Activated CD4-positive, alpha-beta T cell treated with anti-CD3 and anti-CD28 coated beads, Interleukin-2, amount 10 ng/mL, durations not matched to agents 7 days and 5 days (primary cell): ENCODE measurements around the gene SYTL4. TPM values are rescaled to one million over a fixed set of nuclear protein-coding genes. Genes with fewer than 3 reads are reported as not detected.

Experiments
- CTCF ChIA-PET: fragments of 350-600 bp; sonication (Branson Sonifier 250); formaldehyde crosslinking; loops from one replicate; lab custom pipeline; 2021; ENCODE audit warnings: antibody characterized with exemption; lab: Charles Lee
- POLR2A ChIA-PET: fragments of 350-600 bp; sonication (Branson Sonifier 250); formaldehyde crosslinking; loops from one replicate; lab custom pipeline; 2021; ENCODE audit warnings: antibody characterized with exemption; lab: Charles Lee
- DNase-seq: peaks from one replicate; pipeline ENCODE4 v3.0.0-alpha.2; 2020
- H3K27ac Mint-ChIP-seq: one replicate; pipeline ENCODE4 v1.8.0; 2021; ENCODE audit warnings: mild to moderate bottlenecking, moderate library complexity, mixed read lengths
- H3K27me3 Mint-ChIP-seq: one replicate; pipeline ENCODE4 v1.8.0; 2021; ENCODE audit warnings: mixed read lengths
- H3K36me3 Mint-ChIP-seq: one replicate; pipeline ENCODE4 v1.8.0; 2021; ENCODE audit warnings: low read depth, mixed read lengths
- H3K4me1 Mint-ChIP-seq: one replicate; pipeline ENCODE4 v1.8.0; 2021; ENCODE audit warnings: mixed read lengths
- H3K4me3 Mint-ChIP-seq: one replicate; pipeline ENCODE4 v1.8.0; 2021; ENCODE audit warnings: mild to moderate bottlenecking, moderate library complexity, mixed read lengths
- H3K9me3 Mint-ChIP-seq: one replicate; pipeline ENCODE4 v1.8.0; 2021; ENCODE audit warnings: mixed read lengths
- total RNA-seq, 2 experiments: library from RNA; stranded (reverse); gene quantifications; one replicate each; pipeline ENCODE4 v1.2.3, GENCODE V29; 2021

Gene SYTL4
- total RNA-seq, 2 experiments from 2014 or later = not detected

DNA sequence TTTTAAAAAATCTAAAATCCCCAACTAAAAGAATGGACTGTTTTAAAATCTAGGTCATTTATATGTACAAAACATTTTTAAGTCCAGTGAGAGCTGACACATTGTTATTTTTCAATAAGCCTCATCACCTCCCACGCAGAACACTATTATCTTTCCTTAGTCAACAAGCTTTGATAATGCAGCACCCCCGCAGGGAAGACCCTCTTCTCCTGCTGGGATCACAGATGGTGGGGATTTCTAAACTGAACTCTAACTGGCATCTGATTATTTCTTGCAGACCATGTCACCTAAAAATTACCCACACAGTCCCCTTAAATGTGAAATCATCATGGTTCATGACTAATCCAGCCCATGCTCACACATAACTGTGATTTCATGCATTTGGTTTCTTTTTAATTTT is 11.6 kb downstream of the SYTL4 start:
- H3K36me3 Mint-ChIP-seq = no peaks in the 10 kb centered on the region
- DNase-seq = no peak
- POLR2A ChIA-PET = no interaction called here
- H3K27ac Mint-ChIP-seq = no peak overlapping the region
- H3K27me3 Mint-ChIP-seq = no peaks in the 10 kb centered on the region
- no peaks in the 10 kb centered on the region for H3K4me1 Mint-ChIP-seq
- no peak overlapping the region for H3K4me3 Mint-ChIP-seq
- CTCF ChIA-PET = no interaction called here
- no peaks in the 10 kb centered on the region for H3K9me3 Mint-ChIP-seq

DNA sequence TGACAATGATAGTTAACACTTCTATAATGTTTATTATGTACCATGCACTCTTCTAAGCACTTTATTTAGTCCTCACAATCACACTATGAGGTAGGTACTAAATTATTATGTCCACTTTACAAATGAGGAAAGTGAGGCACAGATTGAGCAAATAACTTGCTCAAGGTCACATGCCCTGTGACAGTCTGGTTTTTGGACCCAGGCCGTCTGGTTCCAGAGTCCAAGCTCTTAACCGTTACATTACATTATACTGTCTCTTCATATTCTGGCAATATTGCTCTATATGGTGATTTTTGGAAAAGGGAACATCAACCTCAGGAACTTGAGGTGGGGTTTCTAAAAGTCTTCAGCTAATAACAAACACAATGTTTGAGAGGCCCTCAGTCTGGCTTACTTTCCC is 12.8 kb downstream of the SYTL4 start:
- Mint-ChIP-seq H3K4me1 (no peaks in the 10 kb centered on the region), H3K27ac (no peak overlapping the region), H3K4me3 (no peak overlapping the region), H3K9me3 (no peaks in the 10 kb centered on the region), H3K36me3 (no peaks in the 10 kb centered on the region), H3K27me3 (no peaks in the 10 kb centered on the region)
- DNase-seq = no peak
- ChIA-PET POLR2A (no interaction called here), CTCF (no interaction called here)

DNA sequence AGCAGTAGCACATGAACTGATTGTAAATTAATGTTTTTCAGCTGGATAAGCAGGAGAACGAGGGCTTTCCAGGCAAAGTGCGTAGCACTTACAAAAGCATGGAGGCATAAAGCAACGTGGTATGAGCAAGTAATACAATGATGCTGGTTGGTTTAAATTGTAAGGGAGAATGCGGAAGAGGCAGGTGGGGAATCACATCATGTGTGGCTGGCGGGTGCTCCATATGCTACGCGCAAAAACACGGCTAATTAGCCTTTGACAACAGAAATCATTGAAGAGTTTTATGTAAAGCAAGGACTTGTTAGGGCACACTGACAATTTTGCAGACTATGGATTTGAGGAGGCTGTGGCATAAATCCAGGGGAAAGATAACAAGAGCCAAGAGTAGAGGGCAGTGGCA is 14.6 kb downstream of the SYTL4 start:
- no peaks in the 10 kb centered on the region for H3K36me3 Mint-ChIP-seq
- ChIA-PET CTCF (interaction anchor here (0.9 kb wide), 1 partner anchor 8 kb away, joined by 3 read pairs; no protein-coding TSS in a partner anchor), POLR2A (no interaction called here)
- DNase-seq = no peak
- no peaks in the 10 kb centered on the region for H3K9me3 Mint-ChIP-seq
- H3K4me3 Mint-ChIP-seq = no peak overlapping the region
- no peaks in the 10 kb centered on the region for H3K4me1 Mint-ChIP-seq
- H3K27me3 Mint-ChIP-seq = no peaks in the 10 kb centered on the region
- no peak overlapping the region for H3K27ac Mint-ChIP-seq

DNA sequence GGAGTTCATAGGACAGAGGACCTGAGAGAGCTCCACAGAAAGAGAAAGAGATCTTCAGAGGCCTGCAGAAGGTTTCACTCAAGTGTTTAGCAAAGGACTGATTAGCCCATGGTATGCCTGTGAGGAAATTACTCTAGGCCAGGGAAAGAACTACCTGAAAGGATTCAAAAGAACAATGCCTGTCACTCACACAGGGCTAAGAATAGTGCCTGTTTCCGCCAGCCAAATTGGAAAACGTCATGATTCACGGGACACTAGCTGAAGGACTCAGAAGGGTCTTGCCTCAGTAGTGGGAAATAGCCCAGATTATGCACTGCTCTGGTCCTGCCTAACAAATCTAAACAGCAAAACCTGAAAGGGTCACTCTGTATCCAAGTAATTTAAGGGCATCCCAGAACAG is 21.1 kb downstream of the SYTL4 start:
- Mint-ChIP-seq H3K9me3 (no peaks in the 10 kb centered on the region), H3K27me3 (peaks cover 9% of the 10 kb centered on the region), H3K36me3 (no peaks in the 10 kb centered on the region), H3K4me1 (no peaks in the 10 kb centered on the region), H3K27ac (no peak overlapping the region), H3K4me3 (no peak overlapping the region)
- CTCF ChIA-PET = no interaction called here
- POLR2A ChIA-PET = no interaction called here
- DNase-seq = no peak

DNA sequence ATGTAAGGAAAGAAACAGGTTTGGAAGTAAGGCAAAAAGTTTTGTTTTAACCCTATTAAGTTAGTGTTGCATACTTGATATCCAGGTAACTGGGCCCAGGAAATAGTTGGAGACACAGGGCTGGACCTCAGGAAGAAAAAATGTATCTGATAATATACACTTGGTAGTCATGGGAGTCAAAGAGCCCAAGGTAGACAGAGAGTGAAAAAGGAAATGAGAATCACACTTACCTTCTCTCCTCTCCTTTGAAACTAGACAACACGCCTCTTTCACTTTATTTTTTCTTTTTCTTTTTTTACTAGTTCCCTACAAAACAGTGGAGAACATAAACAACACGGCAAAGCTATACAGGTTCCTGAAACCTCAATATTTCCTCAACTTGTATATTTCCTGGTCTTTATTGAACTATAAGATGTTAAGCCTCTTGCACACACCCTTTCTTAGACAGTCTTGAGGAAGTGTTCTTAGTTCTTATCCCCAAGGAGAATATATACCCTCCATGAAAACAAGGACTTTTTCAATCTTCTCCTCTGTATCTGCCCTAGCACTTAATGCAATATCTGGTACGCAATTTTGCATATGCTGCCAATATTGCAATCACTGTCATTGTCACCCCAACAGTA is 27.2 kb downstream of the SYTL4 start:
- Mint-ChIP-seq H3K27ac (no peak overlapping the region), H3K4me1 (no peaks in the 10 kb centered on the region), H3K36me3 (no peaks in the 10 kb centered on the region), H3K4me3 (no peak overlapping the region), H3K27me3 (peaks cover 17% of the 10 kb centered on the region), H3K9me3 (no peaks in the 10 kb centered on the region)
- POLR2A ChIA-PET = no interaction called here
- no peak for DNase-seq
- CTCF ChIA-PET = no interaction called here

DNA sequence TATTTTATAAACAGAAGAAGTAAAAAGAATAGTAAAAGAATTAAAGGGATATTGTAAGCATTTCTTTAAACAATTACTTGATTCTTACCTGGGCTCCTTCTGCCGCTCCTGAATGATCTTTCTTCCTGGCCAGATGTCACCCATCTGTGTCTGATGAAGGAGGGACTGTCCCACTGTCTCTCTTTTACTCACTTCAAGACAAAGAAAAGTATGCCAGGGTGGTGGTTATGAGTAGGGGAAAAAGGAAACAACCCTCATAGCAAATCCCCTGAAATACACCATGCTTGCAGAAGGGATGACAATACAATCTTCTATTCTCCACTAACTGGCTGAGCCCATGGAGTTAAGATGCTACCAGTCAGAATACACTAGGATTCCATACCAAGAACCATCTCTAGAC is 31.1 kb downstream of the SYTL4 start:
- no peak for DNase-seq
- peaks cover 18% of the 10 kb centered on the region for H3K27me3 Mint-ChIP-seq
- no peak overlapping the region for H3K27ac Mint-ChIP-seq
- H3K4me3 Mint-ChIP-seq = no peak overlapping the region
- ChIA-PET CTCF (no interaction called here), POLR2A (no interaction called here)
- no peaks in the 10 kb centered on the region for H3K9me3 Mint-ChIP-seq
- no peaks in the 10 kb centered on the region for H3K36me3 Mint-ChIP-seq
- H3K4me1 Mint-ChIP-seq = no peaks in the 10 kb centered on the region

DNA sequence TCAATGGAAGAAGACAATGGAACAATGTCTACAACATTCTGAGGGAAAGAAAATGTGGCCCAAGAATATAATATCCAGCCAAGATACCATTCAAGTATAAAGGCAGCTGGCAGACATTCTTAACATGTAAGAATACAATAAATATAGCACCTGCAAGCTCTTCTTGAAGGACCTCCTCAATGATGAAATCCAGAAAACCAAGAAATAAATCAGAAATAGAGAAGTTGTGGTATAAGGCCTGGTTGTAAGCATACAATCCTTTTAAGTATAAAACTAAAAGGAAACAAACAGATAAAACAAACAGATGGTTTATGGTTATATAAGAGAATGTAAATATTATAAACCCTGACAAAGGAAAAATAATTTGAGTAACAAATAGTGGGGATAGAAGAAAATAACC is 33.4 kb downstream of the SYTL4 start:
- POLR2A ChIA-PET = no interaction called here
- no peaks in the 10 kb centered on the region for H3K9me3 Mint-ChIP-seq
- H3K27ac Mint-ChIP-seq = no peak overlapping the region
- H3K4me1 Mint-ChIP-seq = no peaks in the 10 kb centered on the region
- H3K4me3 Mint-ChIP-seq = no peak overlapping the region
- H3K36me3 Mint-ChIP-seq = no peaks in the 10 kb centered on the region
- no peak for DNase-seq
- CTCF ChIA-PET = interaction anchor here (0.7 kb wide), 1 partner anchor 360 kb away, joined by 3 read pairs; no protein-coding TSS in a partner anchor
- peaks cover 23% of the 10 kb centered on the region for H3K27me3 Mint-ChIP-seq

DNA sequence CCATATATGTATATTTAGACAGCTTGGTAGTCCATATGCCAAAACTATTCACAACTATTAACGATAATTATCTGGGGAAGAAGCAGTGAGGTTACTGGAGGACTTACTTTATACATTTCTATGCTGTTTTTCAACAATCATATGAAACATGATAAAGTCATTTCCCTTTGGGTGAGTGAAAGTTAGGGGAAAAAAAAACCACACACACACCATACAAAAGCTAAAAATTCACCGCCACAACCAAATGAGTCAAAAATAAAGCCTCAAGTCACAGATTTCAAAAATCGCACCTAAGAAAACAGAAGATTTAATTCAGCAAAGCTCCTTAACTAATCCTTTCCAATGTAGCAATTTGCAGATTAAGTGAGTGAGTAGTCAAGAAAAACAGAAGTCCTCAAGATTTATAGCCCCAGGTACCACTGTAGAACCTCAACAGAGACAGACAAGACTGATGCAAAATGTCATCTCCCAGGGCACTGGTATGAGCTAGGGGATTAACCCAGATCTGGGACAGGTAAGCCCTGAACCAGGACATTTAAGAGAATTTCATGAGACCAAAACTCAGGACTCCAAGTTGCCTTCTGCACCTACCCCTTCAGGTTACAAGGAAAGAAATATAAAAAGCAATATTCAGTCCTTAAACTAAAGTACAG is 35.1 kb downstream of the SYTL4 start:
- Mint-ChIP-seq H3K27ac (no peak overlapping the region), H3K9me3 (no peaks in the 10 kb centered on the region), H3K4me1 (no peaks in the 10 kb centered on the region), H3K36me3 (no peaks in the 10 kb centered on the region), H3K4me3 (no peak overlapping the region), H3K27me3 (peaks cover 25% of the 10 kb centered on the region)
- ChIA-PET CTCF (no interaction called here), POLR2A (no interaction called here)
- DNase-seq = no peak

DNA sequence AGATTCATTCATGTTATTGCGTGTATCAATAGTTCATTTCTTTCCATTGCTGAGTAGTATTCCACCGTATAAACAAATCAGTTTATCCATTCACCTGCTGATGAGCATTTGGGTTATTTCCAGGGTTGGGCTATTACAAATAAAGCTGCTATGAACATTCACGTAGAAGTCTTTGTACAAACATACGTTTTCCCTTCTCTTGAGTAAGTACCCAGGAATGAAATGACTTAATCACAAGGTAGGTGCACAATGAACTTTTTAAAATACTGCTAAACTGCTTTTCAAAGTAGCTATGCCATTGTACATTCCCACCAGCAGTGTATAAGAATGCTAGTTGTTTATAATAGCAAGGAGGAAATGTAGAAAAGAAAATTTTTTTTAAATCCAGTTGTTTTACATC is 35.9 kb downstream of the SYTL4 start:
- H3K27me3 Mint-ChIP-seq = peaks cover 25% of the 10 kb centered on the region
- ChIA-PET POLR2A (no interaction called here), CTCF (no interaction called here)
- H3K27ac Mint-ChIP-seq = no peak overlapping the region
- DNase-seq = no peak
- H3K9me3 Mint-ChIP-seq = no peaks in the 10 kb centered on the region
- no peak overlapping the region for H3K4me3 Mint-ChIP-seq
- no peaks in the 10 kb centered on the region for H3K36me3 Mint-ChIP-seq
- H3K4me1 Mint-ChIP-seq = no peaks in the 10 kb centered on the region

DNA sequence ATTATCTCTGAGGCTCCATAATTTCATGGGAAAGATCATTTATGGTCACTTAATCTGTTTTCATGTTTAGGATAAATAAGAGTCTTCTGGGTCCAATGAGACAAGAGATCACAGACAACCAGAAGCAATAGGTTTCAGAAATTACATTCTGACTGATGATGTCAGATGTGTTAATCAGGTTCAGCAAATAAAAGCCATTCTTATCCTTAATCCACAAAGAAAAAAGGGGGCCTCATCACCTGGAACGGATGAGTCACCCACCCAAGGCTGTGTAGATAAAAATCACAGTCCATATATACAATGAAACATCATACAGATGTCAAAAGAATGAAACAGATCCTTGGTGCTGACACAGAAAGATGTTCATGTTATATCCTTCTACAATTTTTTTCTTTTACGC is 36.6 kb downstream of the SYTL4 start:
- H3K27ac Mint-ChIP-seq = no peak overlapping the region
- POLR2A ChIA-PET = no interaction called here
- H3K27me3 Mint-ChIP-seq = peaks cover 25% of the 10 kb centered on the region
- CTCF ChIA-PET = no interaction called here
- H3K4me3 Mint-ChIP-seq = no peak overlapping the region
- DNase-seq = no peak
- H3K36me3 Mint-ChIP-seq = no peaks in the 10 kb centered on the region
- H3K9me3 Mint-ChIP-seq = no peaks in the 10 kb centered on the region
- H3K4me1 Mint-ChIP-seq = no peaks in the 10 kb centered on the region

DNA sequence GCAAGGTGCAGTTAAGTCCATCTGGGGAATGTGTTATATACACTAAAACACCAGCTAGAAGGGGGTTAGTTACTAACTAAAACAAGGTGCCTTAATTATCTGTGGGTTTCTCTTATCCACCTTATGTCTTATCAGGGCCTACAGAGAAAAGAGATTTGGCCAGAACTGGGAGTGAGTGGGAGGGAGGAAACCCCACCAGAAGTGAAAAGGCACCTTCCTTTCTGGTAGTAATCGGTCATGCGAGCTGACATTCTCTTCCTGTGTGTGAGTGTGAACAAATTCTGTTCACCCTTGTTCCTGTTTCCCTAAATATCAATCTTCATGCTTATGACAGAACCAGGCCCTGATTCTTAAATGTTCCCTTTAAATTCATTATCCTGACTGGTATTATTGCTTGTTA is 44.4 kb downstream of the SYTL4 start:
- Mint-ChIP-seq H3K4me3 (no peak overlapping the region), H3K36me3 (no peaks in the 10 kb centered on the region), H3K4me1 (peaks cover 2% of the 10 kb centered on the region), H3K27me3 (peaks cover under 1% of the 10 kb centered on the region), H3K27ac (no peak overlapping the region), H3K9me3 (no peaks in the 10 kb centered on the region)
- CTCF ChIA-PET = interaction anchor here (4.2 kb wide), 1 partner anchor 81 kb away, joined by 25 read pairs; no protein-coding TSS in a partner anchor
- POLR2A ChIA-PET = no interaction called here
- DNase-seq = no peak

DNA sequence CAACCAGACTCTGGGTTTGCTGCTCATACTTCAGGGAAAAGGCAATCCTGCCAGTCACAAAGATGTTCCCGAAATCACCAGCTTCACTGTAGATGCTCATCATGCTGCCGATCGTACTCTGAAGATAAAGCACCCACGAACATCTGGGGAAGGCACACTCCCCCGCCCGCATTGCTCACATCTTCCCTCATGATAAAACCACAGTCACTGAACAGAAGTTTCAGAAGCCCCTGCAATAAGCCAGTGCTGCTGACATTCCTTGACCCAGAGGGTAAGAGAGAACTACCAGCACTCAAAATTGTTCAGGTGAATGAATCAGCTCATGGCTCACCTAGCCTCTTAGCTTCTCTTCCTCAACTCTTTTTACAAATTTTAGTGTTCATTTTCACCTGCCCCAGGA is 44.8 kb downstream of the SYTL4 start:
- POLR2A ChIA-PET = no interaction called here
- CTCF ChIA-PET = interaction anchor here (4.2 kb wide), 1 partner anchor 81 kb away, joined by 25 read pairs; no protein-coding TSS in a partner anchor
- no peaks in the 10 kb centered on the region for H3K36me3 Mint-ChIP-seq
- H3K27me3 Mint-ChIP-seq = no peaks in the 10 kb centered on the region
- H3K4me3 Mint-ChIP-seq = no peak overlapping the region
- H3K27ac Mint-ChIP-seq = no peak overlapping the region
- DNase-seq = no peak
- peaks cover 2% of the 10 kb centered on the region for H3K4me1 Mint-ChIP-seq
- H3K9me3 Mint-ChIP-seq = no peaks in the 10 kb centered on the region

DNA sequence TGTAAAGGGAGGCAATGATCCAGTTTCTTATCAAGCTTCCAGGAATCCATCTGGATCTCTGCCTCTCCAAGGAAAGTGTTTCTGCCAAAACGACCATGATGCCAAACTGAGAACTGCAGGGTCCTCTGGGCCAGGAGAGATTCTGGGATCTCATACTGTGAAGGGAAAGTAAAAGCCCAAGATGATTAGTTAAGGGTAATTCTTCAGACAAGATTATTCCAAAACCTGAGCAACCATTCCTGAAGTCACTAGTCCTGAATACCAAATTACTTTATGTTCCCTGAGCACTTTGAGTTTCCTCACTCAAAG is 46.0 kb downstream of the SYTL4 start:
- no peak for DNase-seq
- no peaks in the 10 kb centered on the region for H3K36me3 Mint-ChIP-seq
- no peak overlapping the region for H3K4me3 Mint-ChIP-seq
- H3K4me1 Mint-ChIP-seq = peaks cover 2% of the 10 kb centered on the region
- CTCF ChIA-PET = interaction anchor here (4.2 kb wide), 1 partner anchor 83 kb away, joined by 25 read pairs; no protein-coding TSS in a partner anchor
- H3K27ac Mint-ChIP-seq = no peak overlapping the region
- no peaks in the 10 kb centered on the region for H3K9me3 Mint-ChIP-seq
- POLR2A ChIA-PET = no interaction called here
- H3K27me3 Mint-ChIP-seq = no peaks in the 10 kb centered on the region
